Kidney (tissue), 14 donors: ENCODE results near the gene FAM98C. TPM values are rescaled to one million over a fixed set of nuclear protein-coding genes. Genes with fewer than 3 reads are reported as not detected.

Experiments
- DNase-seq, 5 donors: peaks; one replicate each; pipeline ENCODE4 v3.0.0-alpha.2; 2013 to 2020
- FAIRE-seq: peaks from 2 replicates; lab custom pipeline; 2012; peaks lifted over from hg19 to GRCh38; lab: Jason Lieb, UNC
- H3K27ac ChIP-seq, 2 donors: one replicate each; pipeline ENCODE4 v1.7.0; 2013; ENCODE audit warnings: low read depth in 2 of 2, low read length in 2 of 2, inconsistent platforms in 1 of 2
- H3K27me3 ChIP-seq: one replicate; pipeline ENCODE4 v1.7.1; 2013; ENCODE audit warnings: low read length, inconsistent platforms; ENCODE audit not compliant: control insufficient read depth, insufficient read depth
- H3K36me3 ChIP-seq, 3 donors: one replicate each; pipeline versions ENCODE4 v1.7.0 to v1.7.1; 2013; ENCODE audit warnings: low read length in 3 of 3, control low read depth in 1 of 3, inconsistent platforms in 1 of 3; ENCODE audit not compliant: insufficient read depth in 3 of 3, control insufficient read depth in 2 of 3
- H3K4me1 ChIP-seq, 3 donors: one replicate each; pipeline versions ENCODE4 v1.7.0 to v1.7.1; 2013; ENCODE audit warnings: low read length in 3 of 3, inconsistent platforms in 1 of 3, low read depth in 1 of 3; ENCODE audit not compliant: control insufficient read depth in 2 of 3, insufficient read depth in 2 of 3
- H3K4me3 ChIP-seq, 3 donors: one replicate each; pipeline versions ENCODE4 v1.7.0 to v1.8.1; 2013; ENCODE audit warnings: low read length in 3 of 3, control low read depth in 1 of 3, inconsistent platforms in 1 of 3
- H3K9ac ChIP-seq, 3 donors: one replicate each; pipeline versions ENCODE4 v1.7.0 to v1.7.1; 2013; ENCODE audit warnings: low read length in 3 of 3, control low read depth in 1 of 3, inconsistent platforms in 1 of 3
- H3K9me3 ChIP-seq, 3 donors: one replicate each; pipeline versions ENCODE4 v1.7.0 to v1.7.1; 2013; ENCODE audit warnings: low read length in 3 of 3, control low read depth in 1 of 3, inconsistent platforms in 1 of 3; ENCODE audit not compliant: control insufficient read depth in 2 of 3, insufficient read depth in 1 of 3
- CTCF ChIP-seq: IDR thresholded peaks from 3 replicates; pipeline ENCODE4 v1.5.1; 2012; ENCODE audit warnings: mild to moderate bottlenecking, moderate library complexity, borderline replicate concordance; ENCODE audit not compliant: insufficient read depth; ENCODE audit errors: extremely low read depth
- intact Hi-C: fragments of 100-400 bp; cut with DNase I; formaldehyde crosslinking; loops from one replicate; pipeline ENCODE4 v1.11.1; 2022
- polyA plus RNA-seq: library from polyadenylated mRNA; stranded (reverse); fragments of 350-450 nt; fragmentation: Illumina TruSeq; extraction: RNeasy Lipid Tissue Mini Kit (QIAGEN cat#74804); gene quantifications from one replicate; pipeline ENCODE4 v1.2.3, GENCODE V29; 2014; ENCODE audit warnings: low read depth, low replicate concordance; ENCODE audit not compliant: insufficient read depth
- total RNA-seq: library from RNA; stranded (reverse); fragmentation: NEBNext Ultra II Directional; extraction: Animal tissue kit (Norgen Biotek cat#: 25700); gene quantifications from one replicate; pipeline ENCODE4 v1.2.1, GENCODE V29; 2021
- donor health status: control.
- donor health status: control.
- donor health status: control.
- donor health status: control.
- donor health status: control.
- donor health status: DM: yes; HTN: yes; CAD: no.
- donor health status: Normal renal cell carcinoma (clear cell type).

FAM98C gene
- total and polyA plus RNA-seq, 2 donors from 2014 or later: 22.3 to 25.2 TPM

GRCh38 chr19:38373907-38374331 is 29.0 kb upstream of the FAM98C start:
- peak overlapping the region; percentile 55 to 90 (median 71) for H3K4me3 ChIP-seq
- DNase-seq (peak in 2 of 5 donors; percentile 47 to 63), FAIRE-seq (no peak)
- H3K4me1 ChIP-seq: peaks cover 0 to 13% (median 12%) of the 10 kb centered on the region in 3 donors
- intact Hi-C loops: no loop called here
- peak overlapping the region; percentile 84 to 88 for H3K27ac ChIP-seq
- H3K9me3 ChIP-seq: no peaks in the 10 kb centered on the region
- TF ChIP-seq CTCF: no peak
- H3K9ac ChIP-seq: peak overlapping the region in 2 of 3 donors; percentile 40 to 55
- no peaks in the 10 kb centered on the region for H3K27me3 ChIP-seq
- H3K36me3 ChIP-seq: peaks cover 0 to 7% (median 0%) of the 10 kb centered on the region in 3 donors

- FAIRE-seq (peak; percentile 97), DNase-seq (peak; percentile 99 to 100 (median 99))
- TF ChIP-seq CTCF: peak; percentile 35
- no peaks in the 10 kb centered on the region for H3K27me3 ChIP-seq
- no peaks in the 10 kb centered on the region for H3K9me3 ChIP-seq
- H3K9ac ChIP-seq: peak within 1 kb of the TSS; percentile 78 to 86 (median 81)
- peak within 1 kb of the TSS; percentile 84 to 88 for H3K27ac ChIP-seq
- peak within 1 kb of the TSS; percentile 80 to 90 (median 84) for H3K4me3 ChIP-seq
- peaks cover 0 to 7% (median 2%) of the 10 kb centered on the region in 3 donors for H3K36me3 ChIP-seq
- intact Hi-C loops: no loop called here
- H3K4me1 ChIP-seq: peaks cover 0 to 13% (median 12%) of the 10 kb centered on the region in 3 donors
Measured at GRCh38 chr19:38374332-38375097, 28.4 kb upstream of the FAM98C start, which contains the start of gene PSMD8. Gene PSMD8 (plus strand): TSS chr19:38374571. CDS start chr19:38374602, 31 bp downstream.

- intact Hi-C loops: no loop called here
- Histone ChIP-seq H3K9me3 (no peaks in the 10 kb centered on the region), H3K27ac (peak overlapping the region; percentile 43 to 88), H3K9ac (peak overlapping the region; percentile 78 to 86 (median 81)), H3K36me3 (peaks cover 0 to 7% (median 2%) of the 10 kb centered on the region in 3 donors), H3K4me3 (peak overlapping the region; percentile 80 to 90 (median 84)), H3K27me3 (no peaks in the 10 kb centered on the region), H3K4me1 (peaks cover 0 to 13% (median 12%) of the 10 kb centered on the region in 3 donors)
- DNase-seq (peak in 1 of 5 donors; percentile 78), FAIRE-seq (no peak)
- no peak for TF ChIP-seq CTCF
Measured at GRCh38 chr19:38375098-38375493, 27.8 kb upstream of the FAM98C start.
